Measurements from ENCODE around the gene ITFG2.

Gene ITFG2

GRCh38 chr12:2841056-2841650 lies 28.7 kb downstream of the ITFG2 start:
- Histone ChIP-seq H3K79me2 (ENCODE audit: insufficient read depth, low read length) (no peaks in the 10 kb centered on the region), H3K4me1 (ENCODE audit: insufficient read depth, low read length) (no peaks in the 10 kb centered on the region), H3K27ac (ENCODE audit: low read length) (no peak overlapping the region), H3K36me3 (ENCODE audit: insufficient read depth, low read length) (peaks cover 24% of the 10 kb centered on the region; the same call in 1 of the 2 replicates), H3K27me3 (ENCODE audit: insufficient read depth, low read length, poor library complexity) (no peaks in the 10 kb centered on the region), H2AFZ (ENCODE audit: low read depth, low read length) (no peak overlapping the region), H4K20me1 (ENCODE audit: insufficient read depth, low read length) (no peaks in the 10 kb centered on the region), H3K9ac (ENCODE audit: low read depth, low read length) (no peak overlapping the region), H3K9me3 (ENCODE audit: insufficient read depth, low read length, severe bottlenecking) (no peaks in the 10 kb centered on the region), H3K4me3 (ENCODE audit: low read depth in 1 of 2, low read length in 2 of 2) (no peak overlapping the region), H3K4me2 (ENCODE audit: insufficient read depth, low read length) (no peak overlapping the region)
- TF ChIP-seq, protein P1, sequence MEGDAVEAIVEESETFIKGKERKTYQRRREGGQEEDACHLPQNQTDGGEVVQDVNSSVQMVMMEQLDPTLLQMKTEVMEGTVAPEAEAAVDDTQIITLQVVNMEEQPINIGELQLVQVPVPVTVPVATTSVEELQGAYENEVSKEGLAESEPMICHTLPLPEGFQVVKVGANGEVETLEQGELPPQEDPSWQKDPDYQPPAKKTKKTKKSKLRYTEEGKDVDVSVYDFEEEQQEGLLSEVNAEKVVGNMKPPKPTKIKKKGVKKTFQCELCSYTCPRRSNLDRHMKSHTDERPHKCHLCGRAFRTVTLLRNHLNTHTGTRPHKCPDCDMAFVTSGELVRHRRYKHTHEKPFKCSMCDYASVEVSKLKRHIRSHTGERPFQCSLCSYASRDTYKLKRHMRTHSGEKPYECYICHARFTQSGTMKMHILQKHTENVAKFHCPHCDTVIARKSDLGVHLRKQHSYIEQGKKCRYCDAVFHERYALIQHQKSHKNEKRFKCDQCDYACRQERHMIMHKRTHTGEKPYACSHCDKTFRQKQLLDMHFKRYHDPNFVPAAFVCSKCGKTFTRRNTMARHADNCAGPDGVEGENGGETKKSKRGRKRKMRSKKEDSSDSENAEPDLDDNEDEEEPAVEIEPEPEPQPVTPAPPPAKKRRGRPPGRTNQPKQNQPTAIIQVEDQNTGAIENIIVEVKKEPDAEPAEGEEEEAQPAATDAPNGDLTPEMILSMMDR (IDR thresholded peaks at IDR 0.05; ENCODE audit: borderline replicate concordance, extremely low read depth, low read length, poor library complexity, severe bottlenecking), result no peak
- no peak for TF ChIP-seq EZH2 (IDR thresholded peaks at IDR 0.05; ENCODE audit: borderline replicate concordance, low read depth, low read length, severe bottlenecking)
- ATAC-seq (ENCODE audit: insufficient read depth, low read depth) (no peak), DNase-seq (no peak)

GRCh38 chr12:2842948-2843347 lies 30.5 kb downstream of the ITFG2 start:
- no peak for ATAC-seq (ENCODE audit: insufficient read depth, low read depth)
- TF ChIP-seq, protein P1 (IDR thresholded peaks at IDR 0.05; ENCODE audit: borderline replicate concordance, extremely low read depth, low read length, poor library complexity, severe bottlenecking), result no peak
- no peak for TF ChIP-seq EZH2 (IDR thresholded peaks at IDR 0.05; ENCODE audit: borderline replicate concordance, low read depth, low read length, severe bottlenecking)
- no peaks in the 10 kb centered on the region for H3K79me2 ChIP-seq (ENCODE audit: insufficient read depth, low read length)
- no peaks in the 10 kb centered on the region for H3K4me1 ChIP-seq (ENCODE audit: insufficient read depth, low read length)
- no peak overlapping the region for H3K4me2 ChIP-seq (ENCODE audit: insufficient read depth, low read length)
- no peak overlapping the region for H2AFZ ChIP-seq (ENCODE audit: low read depth, low read length)
- H3K27me3 ChIP-seq (ENCODE audit: insufficient read depth, low read length, poor library complexity), result no peaks in the 10 kb centered on the region
- H3K4me3 ChIP-seq (ENCODE audit: low read depth in 1 of 2, low read length in 2 of 2), result no peak overlapping the region
- no peaks in the 10 kb centered on the region for H3K9me3 ChIP-seq (ENCODE audit: insufficient read depth, low read length, severe bottlenecking)
- peaks cover 19% of the 10 kb centered on the region; the same call in 1 of the 2 replicates for H3K36me3 ChIP-seq (ENCODE audit: insufficient read depth, low read length)
- H4K20me1 ChIP-seq (ENCODE audit: insufficient read depth, low read length), result no peaks in the 10 kb centered on the region
- DNase-seq, result no peak
- H3K9ac ChIP-seq (ENCODE audit: low read depth, low read length), result no peak overlapping the region
- no peak overlapping the region for H3K27ac ChIP-seq (ENCODE audit: low read length)

DNA sequence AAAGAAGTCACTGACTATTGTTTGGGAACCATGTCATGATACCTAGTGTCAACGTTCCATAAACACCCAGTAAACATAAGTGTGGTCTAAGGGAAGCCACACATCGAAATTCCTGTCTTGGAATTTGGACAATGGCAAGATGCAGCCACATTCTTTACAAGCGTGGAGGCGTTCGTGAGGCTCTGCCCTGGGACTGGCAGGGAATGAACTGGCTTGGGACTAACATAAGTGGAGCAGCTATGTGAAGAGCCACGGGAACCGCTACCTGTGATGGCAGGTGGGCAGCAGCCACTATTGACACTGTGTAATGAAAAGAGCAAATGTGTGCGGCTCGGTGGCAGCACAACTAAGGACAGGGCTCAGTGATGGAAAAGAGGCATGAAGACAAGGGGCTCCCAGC lies 32.3 kb downstream of the ITFG2 start:
- ATAC-seq (ENCODE audit: insufficient read depth, low read depth) (no peak), DNase-seq (no peak)
- Histone ChIP-seq H3K9me3 (ENCODE audit: insufficient read depth, low read length, severe bottlenecking) (no peaks in the 10 kb centered on the region), H3K36me3 (ENCODE audit: insufficient read depth, low read length) (peaks cover 15% of the 10 kb centered on the region; the same call in 1 of the 2 replicates), H3K79me2 (ENCODE audit: insufficient read depth, low read length) (no peaks in the 10 kb centered on the region), H3K9ac (ENCODE audit: low read depth, low read length) (no peak overlapping the region), H3K27me3 (ENCODE audit: insufficient read depth, low read length, poor library complexity) (no peaks in the 10 kb centered on the region), H3K4me2 (ENCODE audit: insufficient read depth, low read length) (no peak overlapping the region), H3K4me3 (ENCODE audit: low read depth in 1 of 2, low read length in 2 of 2) (no peak overlapping the region), H2AFZ (ENCODE audit: low read depth, low read length) (no peak overlapping the region), H3K27ac (ENCODE audit: low read length) (no peak overlapping the region), H3K4me1 (ENCODE audit: insufficient read depth, low read length) (no peaks in the 10 kb centered on the region), H4K20me1 (ENCODE audit: insufficient read depth, low read length) (no peaks in the 10 kb centered on the region)
- TF ChIP-seq, protein P1 (IDR thresholded peaks at IDR 0.05; ENCODE audit: borderline replicate concordance, extremely low read depth, low read length, poor library complexity, severe bottlenecking), result no peak
- TF ChIP-seq EZH2 (IDR thresholded peaks at IDR 0.05; ENCODE audit: borderline replicate concordance, low read depth, low read length, severe bottlenecking), result no peak

Data from DND-41 (cell line).